ENCODE results near the gene FAM174B.

The FAM174B gene

DNA sequence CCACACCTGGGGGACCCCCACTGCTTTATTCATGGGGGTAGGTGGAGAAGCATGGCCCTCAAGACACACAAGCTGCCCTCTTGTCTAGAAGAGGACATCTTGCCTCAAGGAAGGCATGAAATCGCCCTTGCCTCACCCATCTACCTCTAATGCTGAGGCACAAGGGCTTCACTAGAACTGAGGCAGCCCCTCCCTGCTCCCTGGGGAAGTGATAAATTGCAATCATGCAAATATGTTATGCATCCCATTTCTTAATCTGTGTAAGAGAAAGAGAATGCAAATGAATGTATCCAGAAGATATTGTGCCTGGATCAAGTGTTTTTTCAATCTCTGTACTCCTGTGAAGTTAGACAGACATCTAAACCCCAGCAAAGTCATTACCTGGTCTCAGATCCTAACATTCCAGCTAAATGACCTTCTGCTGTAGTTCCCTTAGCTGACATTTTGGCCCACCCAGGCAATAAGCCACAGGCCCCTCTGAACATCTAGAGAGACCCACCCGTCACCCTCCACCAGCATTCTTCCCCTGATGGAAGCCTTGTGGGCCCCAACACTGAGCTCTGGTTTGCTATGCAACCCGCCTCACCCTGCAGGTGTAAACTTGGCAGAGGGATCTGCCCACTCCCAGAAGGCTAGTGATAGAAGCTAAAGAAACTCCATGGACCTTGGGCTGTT is 53.8 kb downstream of the FAM174B start:
- no peak for DNase-seq (ENCODE audit: low read depth)
- TF ChIP-seq MYC (IDR thresholded peaks at IDR 0.05; ENCODE audit: low read depth, low read length) (no peak), POLR2A (IDR thresholded peaks at IDR 0.05; ENCODE audit: extremely low read depth, insufficient read length) (no peak)
- TF ChIP-seq, protein P1, sequence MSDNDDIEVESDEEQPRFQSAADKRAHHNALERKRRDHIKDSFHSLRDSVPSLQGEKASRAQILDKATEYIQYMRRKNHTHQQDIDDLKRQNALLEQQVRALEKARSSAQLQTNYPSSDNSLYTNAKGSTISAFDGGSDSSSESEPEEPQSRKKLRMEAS (IDR thresholded peaks at IDR 0.05; ENCODE audit: low read depth, low read length): no peak
- TF ChIP-seq, protein P2, sequence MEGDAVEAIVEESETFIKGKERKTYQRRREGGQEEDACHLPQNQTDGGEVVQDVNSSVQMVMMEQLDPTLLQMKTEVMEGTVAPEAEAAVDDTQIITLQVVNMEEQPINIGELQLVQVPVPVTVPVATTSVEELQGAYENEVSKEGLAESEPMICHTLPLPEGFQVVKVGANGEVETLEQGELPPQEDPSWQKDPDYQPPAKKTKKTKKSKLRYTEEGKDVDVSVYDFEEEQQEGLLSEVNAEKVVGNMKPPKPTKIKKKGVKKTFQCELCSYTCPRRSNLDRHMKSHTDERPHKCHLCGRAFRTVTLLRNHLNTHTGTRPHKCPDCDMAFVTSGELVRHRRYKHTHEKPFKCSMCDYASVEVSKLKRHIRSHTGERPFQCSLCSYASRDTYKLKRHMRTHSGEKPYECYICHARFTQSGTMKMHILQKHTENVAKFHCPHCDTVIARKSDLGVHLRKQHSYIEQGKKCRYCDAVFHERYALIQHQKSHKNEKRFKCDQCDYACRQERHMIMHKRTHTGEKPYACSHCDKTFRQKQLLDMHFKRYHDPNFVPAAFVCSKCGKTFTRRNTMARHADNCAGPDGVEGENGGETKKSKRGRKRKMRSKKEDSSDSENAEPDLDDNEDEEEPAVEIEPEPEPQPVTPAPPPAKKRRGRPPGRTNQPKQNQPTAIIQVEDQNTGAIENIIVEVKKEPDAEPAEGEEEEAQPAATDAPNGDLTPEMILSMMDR (IDR thresholded peaks at IDR 0.05; ENCODE audit: low read depth, low read length): no peak
- no peak overlapping the region for H3K4me3 ChIP-seq (ENCODE audit: low read depth, low read length)

DNA sequence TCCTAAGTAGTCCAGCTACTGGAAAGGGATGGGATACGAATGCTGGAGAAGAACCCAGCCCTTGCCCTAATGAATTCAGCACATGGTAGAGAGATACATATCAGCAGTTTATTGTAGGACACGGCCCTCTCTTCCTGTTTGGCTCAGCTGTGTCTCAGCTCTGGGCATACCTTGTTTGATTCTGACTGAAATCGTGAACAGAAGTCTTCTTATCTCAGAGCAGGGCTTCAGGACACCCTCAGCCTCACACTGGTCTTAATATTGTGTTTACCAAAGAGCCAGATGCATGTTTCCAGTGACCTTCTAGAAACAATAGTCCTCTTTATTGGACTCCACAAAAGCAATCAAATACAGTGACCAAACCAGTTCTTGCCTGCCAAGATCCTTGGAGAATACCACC is 54.7 kb downstream of the FAM174B start:
- DNase-seq (ENCODE audit: low read depth): no peak
- H3K4me3 ChIP-seq (ENCODE audit: low read depth, low read length): no peak overlapping the region
- TF ChIP-seq MYC (IDR thresholded peaks at IDR 0.05; ENCODE audit: low read depth, low read length) (no peak), POLR2A (IDR thresholded peaks at IDR 0.05; ENCODE audit: extremely low read depth, insufficient read length) (no peak)
- TF ChIP-seq, protein P2 (IDR thresholded peaks at IDR 0.05; ENCODE audit: low read depth, low read length): no peak
- TF ChIP-seq, protein P1 (IDR thresholded peaks at IDR 0.05; ENCODE audit: low read depth, low read length): no peak

DNA sequence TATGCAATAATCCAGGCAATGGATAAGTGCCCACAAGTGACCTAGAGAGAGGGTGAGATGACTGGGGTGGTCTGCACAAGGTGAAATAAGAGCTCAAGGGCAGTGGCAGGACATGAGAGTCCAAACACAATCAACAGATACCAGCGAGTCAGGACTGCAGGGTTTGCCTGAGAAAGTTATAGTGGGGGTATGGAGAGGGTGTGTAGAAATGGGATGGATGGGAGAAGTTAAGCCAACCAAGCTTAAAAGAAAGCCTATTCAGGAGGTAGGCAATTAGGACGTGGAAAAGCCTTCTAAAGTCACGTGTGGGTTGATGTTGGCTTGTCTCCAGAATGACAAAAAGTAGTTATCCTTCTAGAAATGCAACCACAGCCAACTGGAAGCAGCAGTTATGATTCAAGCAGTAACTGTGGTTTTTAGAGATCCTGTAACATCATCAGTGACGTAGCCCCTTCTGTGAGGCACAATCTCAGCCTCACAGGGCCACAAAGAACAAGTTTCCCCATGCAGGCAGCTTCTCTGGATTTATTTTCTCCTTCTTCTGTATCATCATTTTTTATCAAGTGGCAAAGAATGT is 56.1 kb downstream of the FAM174B start:
- DNase-seq (ENCODE audit: low read depth): no peak
- H3K4me3 ChIP-seq (ENCODE audit: low read depth, low read length): no peak overlapping the region
- TF ChIP-seq POLR2A (IDR thresholded peaks at IDR 0.05; ENCODE audit: extremely low read depth, insufficient read length) (no peak), MYC (IDR thresholded peaks at IDR 0.05; ENCODE audit: low read depth, low read length) (no peak)
- TF ChIP-seq, protein P1 (IDR thresholded peaks at IDR 0.05; ENCODE audit: low read depth, low read length): no peak
- TF ChIP-seq, protein P2 (IDR thresholded peaks at IDR 0.05; ENCODE audit: low read depth, low read length): no peak

DNA sequence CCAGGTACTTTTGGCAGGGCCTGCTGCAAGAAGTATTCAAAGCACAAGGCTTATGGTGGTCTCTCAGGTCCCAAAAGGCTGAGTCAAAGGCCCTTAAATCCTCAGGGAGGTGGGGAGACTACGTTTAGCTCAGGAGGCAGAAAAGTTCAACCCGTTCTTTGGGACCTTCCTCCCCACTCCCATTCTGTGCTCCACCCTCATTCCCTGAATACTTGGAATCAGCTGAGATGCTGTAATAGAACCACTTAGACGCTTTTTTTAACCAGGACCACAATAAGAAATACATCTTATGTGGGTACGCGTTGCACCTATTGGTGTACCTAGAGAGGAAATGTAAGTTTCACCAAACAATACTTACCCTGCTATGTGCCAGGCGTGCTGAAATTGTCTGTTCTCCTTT is 58.0 kb downstream of the FAM174B start:
- no peak for DNase-seq (ENCODE audit: low read depth)
- no peak for TF ChIP-seq MYC (IDR thresholded peaks at IDR 0.05; ENCODE audit: low read depth, low read length)
- TF ChIP-seq, protein P2 (IDR thresholded peaks at IDR 0.05; ENCODE audit: low read depth, low read length): no peak
- TF ChIP-seq POLR2A (IDR thresholded peaks at IDR 0.05; ENCODE audit: extremely low read depth, insufficient read length): no peak
- TF ChIP-seq, protein P1 (IDR thresholded peaks at IDR 0.05; ENCODE audit: low read depth, low read length): no peak
- H3K4me3 ChIP-seq (ENCODE audit: low read depth, low read length): no peak overlapping the region

DNA sequence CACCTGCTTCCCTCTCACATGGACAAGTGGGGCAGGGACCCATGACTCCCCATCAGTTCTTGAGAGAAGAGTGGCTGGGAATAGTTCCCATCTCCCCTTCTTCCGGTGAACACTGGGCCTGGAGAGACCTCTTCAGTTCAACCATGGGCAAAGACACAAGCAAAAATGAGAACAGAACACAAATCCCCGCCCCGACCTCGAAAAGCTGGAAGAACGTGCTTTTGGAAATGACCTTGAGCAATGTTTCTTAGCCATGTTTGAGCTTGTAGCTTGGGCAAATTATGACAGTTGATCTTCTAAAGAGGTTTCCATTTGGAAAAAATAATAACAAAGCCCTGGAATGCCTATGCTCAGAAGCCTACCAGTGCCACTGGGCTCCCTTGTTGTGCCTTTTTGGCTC is 59.0 kb downstream of the FAM174B start:
- TF ChIP-seq, protein P1 (IDR thresholded peaks at IDR 0.05; ENCODE audit: low read depth, low read length): no peak
- TF ChIP-seq POLR2A (IDR thresholded peaks at IDR 0.05; ENCODE audit: extremely low read depth, insufficient read length) (no peak), MYC (IDR thresholded peaks at IDR 0.05; ENCODE audit: low read depth, low read length) (no peak)
- TF ChIP-seq, protein P2 (IDR thresholded peaks at IDR 0.05; ENCODE audit: low read depth, low read length): no peak
- DNase-seq (ENCODE audit: low read depth): no peak
- no peak overlapping the region for H3K4me3 ChIP-seq (ENCODE audit: low read depth, low read length)

Data from NB4 (cell line).